H9 (cell line): ENCODE data around the gene ZSWIM9. TPM values are rescaled to one million over a fixed set of nuclear protein-coding genes. Genes with fewer than 3 reads are reported as not detected.
A peak's percentile ranks its signal among the peaks of the same experiment; 100 is the strongest.

Experiments
- DNase-seq: peaks from one replicate; pipeline ENCODE4 v3.0.0-alpha.2; 2017
- H2AFZ ChIP-seq: one replicate; pipeline ENCODE4 v1.6.1; 2013; ENCODE audit warnings: mild to moderate bottlenecking, low read length, control low read depth, moderate library complexity
- H2AK5ac ChIP-seq: 2 replicates; pipeline ENCODE4 v1.6.1; 2013; ENCODE audit warnings: low read length, control low read depth, mixed read lengths; ENCODE audit not compliant: insufficient read length
- H2BK120ac ChIP-seq: one replicate; pipeline ENCODE4 v1.6.1; 2013; ENCODE audit warnings: low read depth, mild to moderate bottlenecking, low read length, control low read depth, inconsistent platforms; ENCODE audit not compliant: poor library complexity, severe bottlenecking
- H2BK12ac ChIP-seq: 2 replicates; pipeline ENCODE4 v1.6.1; 2013; ENCODE audit warnings: low read length, control low read depth, mixed read lengths, low read depth; ENCODE audit not compliant: insufficient read length
- H2BK15ac ChIP-seq: 2 replicates; pipeline ENCODE4 v1.6.1; 2013; ENCODE audit warnings: low read depth, low read length, control low read depth
- H2BK20ac ChIP-seq: one replicate; pipeline ENCODE4 v1.6.1; 2013; ENCODE audit warnings: low read depth, mild to moderate bottlenecking, low read length, control low read depth, inconsistent platforms; ENCODE audit not compliant: poor library complexity, severe bottlenecking
- H2BK5ac ChIP-seq: 2 replicates; pipeline ENCODE4 v1.6.1; 2013; ENCODE audit warnings: low read length, control low read depth, mixed read lengths; ENCODE audit not compliant: insufficient read length
- H3K14ac ChIP-seq: 2 replicates; pipeline ENCODE4 v1.6.1; 2013; ENCODE audit warnings: low read length, control low read depth; ENCODE audit not compliant: insufficient read depth
- H3K18ac ChIP-seq: 2 replicates; pipeline ENCODE4 v1.6.1; 2013; ENCODE audit warnings: low read depth, mild to moderate bottlenecking, mixed read lengths, low read length, control low read depth; ENCODE audit not compliant: insufficient read length
- H3K23ac ChIP-seq: 2 replicates; pipeline ENCODE4 v1.6.1; 2013; ENCODE audit warnings: low read length, control low read depth, mixed read lengths, low read depth; ENCODE audit not compliant: insufficient read length
- H3K23me2 ChIP-seq: 2 replicates; pipeline ENCODE4 v1.6.1; 2013; ENCODE audit warnings: low read depth, mild to moderate bottlenecking, mixed read lengths, low read length, control low read depth; ENCODE audit not compliant: insufficient read length, poor library complexity, severe bottlenecking
- H3K27ac ChIP-seq: 2 replicates; pipeline ENCODE4 v1.5.1; 2013; ENCODE audit warnings: low read length, control low read depth, mixed read lengths, low read depth; ENCODE audit not compliant: insufficient read length
- H3K27me3 ChIP-seq: 2 replicates; pipeline ENCODE4 v1.6.1; 2013; ENCODE audit warnings: low read length, control low read depth, inconsistent platforms; ENCODE audit not compliant: insufficient read depth
- H3K4ac ChIP-seq: 2 replicates; pipeline ENCODE4 v1.6.1; 2013; ENCODE audit warnings: low read depth, mild to moderate bottlenecking, control low read depth, inconsistent platforms, low read length, moderate library complexity
- H3K4me1 ChIP-seq: 2 replicates; pipeline ENCODE4 v1.6.1; 2013; ENCODE audit warnings: low read length, control low read depth, inconsistent platforms; ENCODE audit not compliant: insufficient read depth
- H3K4me2 ChIP-seq: 2 replicates; pipeline ENCODE4 v1.6.1; 2013; ENCODE audit warnings: low read length, control low read depth, mixed read lengths; ENCODE audit not compliant: insufficient read length, insufficient read depth
- H3K56ac ChIP-seq: 2 replicates; pipeline ENCODE4 v1.6.1; 2013; ENCODE audit warnings: low read depth, mild to moderate bottlenecking, mixed read lengths, low read length, control low read depth; ENCODE audit not compliant: insufficient read length
- H3K79me1 ChIP-seq: 2 replicates; pipeline ENCODE4 v1.6.1; 2013; ENCODE audit warnings: low read depth, mild to moderate bottlenecking, moderate library complexity, low read length, control low read depth, inconsistent platforms; ENCODE audit not compliant: insufficient read depth, poor library complexity, severe bottlenecking
- H3K79me2 ChIP-seq: 2 replicates; pipeline ENCODE4 v1.6.1; 2013; ENCODE audit warnings: low read length, control low read depth, inconsistent platforms; ENCODE audit not compliant: insufficient read depth
- H3K9ac ChIP-seq: 2 replicates; pipeline ENCODE4 v1.6.1; 2013; ENCODE audit warnings: low read length, control low read depth, mixed read lengths; ENCODE audit not compliant: insufficient read length; ENCODE audit errors: extremely low read depth
- H3K9me3 ChIP-seq: one replicate; pipeline ENCODE4 v1.6.1; 2013; ENCODE audit warnings: low read depth, low read length, inconsistent platforms; ENCODE audit not compliant: control insufficient read depth
- H3T11ph ChIP-seq: one replicate; pipeline ENCODE4 v1.6.1; 2013; ENCODE audit warnings: mild to moderate bottlenecking, low read length, control low read depth, inconsistent platforms
- H4K20me1 ChIP-seq: one replicate; pipeline ENCODE4 v1.6.1; 2013; ENCODE audit not compliant: control insufficient read depth, insufficient read length, insufficient read depth
- H4K5ac ChIP-seq: 2 replicates; pipeline ENCODE4 v1.6.1; 2013; ENCODE audit warnings: low read depth, mild to moderate bottlenecking, mixed read lengths, low read length, control low read depth; ENCODE audit not compliant: insufficient read length
- H4K8ac ChIP-seq: replicated peaks from 2 replicates; pipeline ENCODE4 v1.6.1; 2013; ENCODE audit warnings: low read length, control low read depth, mixed read lengths, low read depth; ENCODE audit not compliant: insufficient read length
- H4K91ac ChIP-seq: 2 replicates; pipeline ENCODE4 v1.6.1; 2013; ENCODE audit warnings: low read depth, mild to moderate bottlenecking, moderate library complexity, mixed read lengths, low read length, control low read depth; ENCODE audit not compliant: insufficient read length
- H3K27ac Mint-ChIP-seq, 3 experiments: 2 replicates in 2 of 3; 3 replicates in 1 of 3; pipeline ENCODE4 v1.8.0; 2020 to 2021; ENCODE audit warnings: mixed read lengths in 3 of 3, mild to moderate bottlenecking in 1 of 3, moderate library complexity in 1 of 3
- H3K27me3 Mint-ChIP-seq: 2 replicates; pipeline ENCODE4 v1.8.0; 2021; ENCODE audit warnings: low read depth, mild to moderate bottlenecking, moderate library complexity, mixed read lengths
- H3K36me3 Mint-ChIP-seq, 3 experiments: 2 replicates in 2 of 3; 3 replicates in 1 of 3; pipeline ENCODE4 v1.8.0; 2020 to 2021; ENCODE audit warnings: low read depth in 3 of 3, mixed read lengths in 3 of 3; ENCODE audit not compliant: insufficient read depth in 1 of 3
- H3K4me1 Mint-ChIP-seq, 2 experiments: 2 replicates each; pipeline ENCODE4 v1.8.0; 2020; ENCODE audit warnings: mixed read lengths in 2 of 2
- H3K4me3 Mint-ChIP-seq, 2 experiments: 2 replicates in 1 of 2; 3 replicates in 1 of 2; pipeline ENCODE4 v1.8.0; 2020 to 2021; ENCODE audit warnings: mild to moderate bottlenecking in 2 of 2, mixed read lengths in 2 of 2, moderate library complexity in 1 of 2
- H3K9me3 Mint-ChIP-seq, 2 experiments: 2 replicates in 1 of 2; 3 replicates in 1 of 2; pipeline ENCODE4 v1.8.0; 2020; ENCODE audit warnings: mild to moderate bottlenecking in 2 of 2, mixed read lengths in 2 of 2, moderate library complexity in 1 of 2
- CTCF ChIP-seq: fragments of 200-600 bp; sonication (generic); conservative IDR thresholded peaks from 3 replicates; pipeline ENCODE4 v1.8.0; 2021; ENCODE audit warnings: antibody characterized with exemption, mild to moderate bottlenecking
- WGBS: extraction: QIAGEN DNeasy Blood & Tissue Kit; methylation state at CpG from one replicate; pipeline ENCODE4 v1.1.7; 2013; ENCODE audit warnings: missing lambda C conversion rate, low lambda C conversion rate, mixed read lengths; ENCODE audit not compliant: insufficient read length; ENCODE audit errors: extremely low coverage; 5-methylcytosine and 5-hydroxymethylcytosine counted together
- total RNA-seq: library from RNA; stranded (reverse); gene quantifications from 2 replicates; pipeline ENCODE4 v1.2.1, GENCODE V29; 2021

Gene ZSWIM9
- total RNA-seq, 1 experiment from 2014 or later, result 8.9 TPM

- H2BK12ac ChIP-seq, result no peak overlapping the region
- no peak for DNase-seq
- H2BK120ac ChIP-seq, result no peak overlapping the region
- peak overlapping the region; percentile 74 for H3K18ac ChIP-seq
- H3K79me2 ChIP-seq, result no peaks in the 10 kb centered on the region
- no peaks in the 10 kb centered on the region for H3K4me1 Mint-ChIP-seq
- no peak overlapping the region for H2AFZ ChIP-seq
- WGBS, result no CpG with 5 or more reads among the region's 5 CpGs
- H3K79me1 ChIP-seq, result no peaks in the 10 kb centered on the region
- H3K27me3 ChIP-seq, result no peaks in the 10 kb centered on the region
- H2BK5ac ChIP-seq, result no peak overlapping the region
- peak overlapping the region; percentile 37 for H3T11ph ChIP-seq
- H4K8ac ChIP-seq, result no peak overlapping the region
- no peak overlapping the region for H3K56ac ChIP-seq
- no peak overlapping the region; the same call in 1 of the 2 replicates for H3K4ac ChIP-seq
- peaks cover 2% of the 10 kb centered on the region; the same call in 1 of the 2 replicates for H3K27me3 Mint-ChIP-seq
- H3K23me2 ChIP-seq, result no peaks in the 10 kb centered on the region
- no peak overlapping the region for H3K23ac ChIP-seq
- no peak overlapping the region for H3K4me3 Mint-ChIP-seq
- peak overlapping the region; percentile 49 for H3K9ac ChIP-seq
- no peak overlapping the region for H4K91ac ChIP-seq
- H4K5ac ChIP-seq, result no peak overlapping the region
- no peaks in the 10 kb centered on the region for H3K9me3 ChIP-seq
- no peak overlapping the region for H2BK15ac ChIP-seq
- H3K27ac Mint-ChIP-seq, result no peak overlapping the region
- 0 out of 2 replicates have a peak, but pooled peaks cover 2% of the 10 kb centered on the region for H3K4me1 ChIP-seq
- H3K27ac ChIP-seq, result peak overlapping the region; percentile 27
- peaks cover 0 to 2% of the 10 kb centered on the region in 2 experiments; a peak in 1 of 5 replicates for H3K9me3 Mint-ChIP-seq
- H4K20me1 ChIP-seq, result no peaks in the 10 kb centered on the region
- peak overlapping the region; percentile 41 for H3K4me2 ChIP-seq
- no peaks in the 10 kb centered on the region; a peak in 1 of 7 replicates for H3K36me3 Mint-ChIP-seq
- H2BK20ac ChIP-seq, result no peak overlapping the region
- peak overlapping the region; percentile 24; the same call in 1 of the 2 replicates for H3K14ac ChIP-seq
- H2AK5ac ChIP-seq, result no peak overlapping the region
- no peak for TF ChIP-seq CTCF
Measured at GRCh38 chr19:48203222-48203793, 32.8 kb downstream of the ZSWIM9 start.
